Endothelial cell of umbilical vein (primary cell): ENCODE measurements around the gene CDC16. TPM values are rescaled to one million over a fixed set of nuclear protein-coding genes. Genes with fewer than 3 reads are reported as not detected.
A peak's percentile ranks its signal among the peaks of the same experiment; 100 is the strongest.

ENCODE experiments used
- BruUV-seq: library from RNA; stranded (reverse); fragments of 400-500 nt; replicated peaks from 2 replicates; lab custom pipeline; 2021; lab: Mats Ljungman, UMichigan
- CTCF ChIA-PET: fragments of 300-600, 350-600 bp; sonication (Branson Sonifier 250); formaldehyde crosslinking; loops from one replicate; lab custom pipeline; 2021; ENCODE audit warnings: antibody characterized with exemption, inconsistent platforms; lab: Charles Lee
- POLR2A ChIA-PET: fragments of 300-600, 350-600 bp; sonication (Branson Sonifier 250); formaldehyde crosslinking; loops from one replicate; lab custom pipeline; 2021; ENCODE audit warnings: antibody characterized with exemption, inconsistent platforms; lab: Charles Lee
- DNase-seq: peaks from one replicate; pipeline ENCODE4 v3.0.0-alpha.2; 2011; ENCODE audit warnings: low read depth, low spot score
- FAIRE-seq: peaks from 2 replicates; lab custom pipeline; 2011; peaks lifted over from hg19 to GRCh38; lab: Jason Lieb, UNC
- H2AFZ ChIP-seq: 2 replicates; pipeline ENCODE4 v1.6.0; 2012; ENCODE audit warnings: low read depth, low read length, control low read depth, inconsistent platforms
- H3K27ac ChIP-seq: 2 replicates; pipeline ENCODE4 v1.5.1; 2011; ENCODE audit warnings: low read depth, mild to moderate bottlenecking, control low read depth, low read length, moderate library complexity; ENCODE audit not compliant: insufficient read depth
- H3K27me3 ChIP-seq, 2 experiments: 2 replicates each; pipeline versions ENCODE4 v1.6.0 to v1.6.1; 2011; ENCODE audit warnings: low read length in 2 of 2, mixed read lengths in 1 of 2; ENCODE audit not compliant: control insufficient read depth in 2 of 2, insufficient read depth in 2 of 2
- H3K36me3 ChIP-seq, 2 experiments: 2 replicates in 1 of 2; 3 replicates in 1 of 2; pipeline ENCODE4 v1.5.1; 2011; ENCODE audit warnings: low read length in 2 of 2, mild to moderate bottlenecking in 1 of 2, moderate library complexity in 1 of 2; ENCODE audit not compliant: control insufficient read depth in 2 of 2, insufficient read depth in 2 of 2; ENCODE audit errors: extremely low read depth in 1 of 2
- H3K4me1 ChIP-seq: 3 replicates; pipeline ENCODE4 v1.5.1; 2011; ENCODE audit warnings: mild to moderate bottlenecking, low read length; ENCODE audit not compliant: control insufficient read depth, insufficient read depth; ENCODE audit errors: extremely low read depth
- H3K4me2 ChIP-seq: 2 replicates; pipeline ENCODE4 v1.6.1; 2011; ENCODE audit warnings: low read length, control low read depth, mixed read lengths; ENCODE audit not compliant: insufficient read depth
- H3K4me3 ChIP-seq, 3 experiments: fragments of 200-600 bp in 1 of 3; sonication (generic), shearing (Covaris generic) in 1 of 3; replicated peaks in 1 of 3; 2 replicates each; pipeline ENCODE4 v1.5.1; 2011 to 2016; ENCODE audit warnings: control low read depth in 3 of 3, low read length in 3 of 3, mild to moderate bottlenecking in 2 of 3, inconsistent platforms in 1 of 3, low read depth in 1 of 3, moderate library complexity in 1 of 3; ENCODE audit not compliant: insufficient read depth in 1 of 3
- H3K79me2 ChIP-seq: 2 replicates; pipeline ENCODE4 v1.6.0; 2012; ENCODE audit warnings: low read length, inconsistent platforms; ENCODE audit not compliant: control insufficient read depth, insufficient read depth
- H3K9ac ChIP-seq: replicated peaks from 2 replicates; pipeline ENCODE3; 2011; ENCODE audit warnings: low read length, control low read depth; ENCODE audit not compliant: insufficient read depth; ENCODE audit errors: extremely low read depth
- H3K9me1 ChIP-seq: replicated peaks from 3 replicates; pipeline ENCODE4 v1.6.0; 2011; ENCODE audit warnings: mild to moderate bottlenecking, low read length; ENCODE audit not compliant: control insufficient read depth, insufficient read depth; ENCODE audit errors: extremely low read depth
- H3K9me3 ChIP-seq: replicated peaks from 2 replicates; pipeline ENCODE4 v1.5.1; 2012; ENCODE audit warnings: low read length, inconsistent platforms; ENCODE audit not compliant: control insufficient read depth, insufficient read depth
- H4K20me1 ChIP-seq: replicated peaks from 2 replicates; pipeline ENCODE3; 2011; ENCODE audit warnings: mild to moderate bottlenecking, low read length; ENCODE audit not compliant: control insufficient read depth, insufficient read depth; ENCODE audit errors: extremely low read depth
- CTCF ChIP-seq, 2 donors: IDR thresholded peaks; 1 replicate in 1 of 2; 2 replicates in 1 of 2; pipeline ENCODE4 v1.5.1; 2011; ENCODE audit warnings: low read length in 2 of 2, mild to moderate bottlenecking in 2 of 2, moderate library complexity in 2 of 2, control low read depth in 1 of 2, inconsistent platforms in 1 of 2, low read depth in 1 of 2; ENCODE audit not compliant: insufficient read depth in 1 of 2; ENCODE audit errors: extremely low read depth in 1 of 2
- EZH2 ChIP-seq: IDR thresholded peaks from 2 replicates; pipeline ENCODE4 v1.6.1; 2012; ENCODE audit warnings: borderline replicate concordance, low read depth, mild to moderate bottlenecking, moderate library complexity, low read length, inconsistent platforms; ENCODE audit not compliant: severe bottlenecking
- FOS ChIP-seq: IDR thresholded peaks from 2 replicates; pipeline ENCODE4 v1.6.1; 2011; ENCODE audit warnings: mild to moderate bottlenecking, low read length, moderate library complexity, borderline replicate concordance; ENCODE audit not compliant: insufficient read depth
- GATA2 ChIP-seq: IDR thresholded peaks from 2 replicates; pipeline ENCODE4 v1.7.0; 2011; ENCODE audit warnings: low read depth, mild to moderate bottlenecking, moderate library complexity, mixed read lengths, low read length; ENCODE audit not compliant: insufficient read length, insufficient read depth
- JUN ChIP-seq: IDR thresholded peaks from 2 replicates; pipeline ENCODE4 v1.6.1; 2011; ENCODE audit warnings: borderline replicate concordance, low read depth; ENCODE audit not compliant: insufficient read length, insufficient read depth
- MYC ChIP-seq: IDR thresholded peaks from one replicate; pipeline ENCODE4 v1.6.1; 2011; ENCODE audit warnings: mild to moderate bottlenecking, low read depth, low read length
- POLR2A ChIP-seq: IDR thresholded peaks from 2 replicates; pipeline ENCODE4 v1.6.1; 2012; ENCODE audit warnings: low read depth, mild to moderate bottlenecking, control low read depth, low read length
- POLR2AphosphoS5 ChIP-seq: IDR thresholded peaks from 2 replicates; pipeline ENCODE4 v1.6.1; 2012; ENCODE audit warnings: low read depth, mild to moderate bottlenecking, control low read depth, low read length, moderate library complexity; ENCODE audit not compliant: insufficient read depth
- dilution Hi-C: fragments of 300-500 bp; cut with MboI; formaldehyde crosslinking; loops from one replicate; pipeline ENCODE4 v1.15.0; 2019; ENCODE audit warnings: low sequenced_read_pairs; ENCODE audit not compliant: extremely low pct_ligation_motif_present
- intact Hi-C: fragments of 100-400 bp; cut with micrococcal nuclease; formaldehyde crosslinking; loops from one replicate; pipeline ENCODE4 v1.10.0; 2022
- polyA plus RNA-seq, 4 experiments: library from polyadenylated mRNA; depleted of rRNA in 3 of 4; stranded (reverse) in 3 of 4; unstranded in 1 of 4; fragments of >200 nt; gene quantifications; 2 replicates each; pipeline versions ENCODE4 v1.2.1 to v1.2.3, GENCODE V29; 2011 to 2012; ENCODE audit warnings: missing spikeins in 1 of 4
- total RNA-seq: library from RNA; stranded (reverse); gene quantifications from 2 replicates; pipeline ENCODE4 v1.2.3, GENCODE V29; 2021
- TF ChIP-seq, protein P1 (sequence below): IDR thresholded peaks from 2 replicates; pipeline ENCODE4 v1.6.1; 2011; ENCODE audit not compliant: insufficient read depth, insufficient read length

Gene CDC16
- total and polyA plus RNA-seq, 2 donors (not counting 3 experiments of a cell fraction or from before 2014, with no cell fraction given) = 41.6 to 83.3 TPM

DNA sequence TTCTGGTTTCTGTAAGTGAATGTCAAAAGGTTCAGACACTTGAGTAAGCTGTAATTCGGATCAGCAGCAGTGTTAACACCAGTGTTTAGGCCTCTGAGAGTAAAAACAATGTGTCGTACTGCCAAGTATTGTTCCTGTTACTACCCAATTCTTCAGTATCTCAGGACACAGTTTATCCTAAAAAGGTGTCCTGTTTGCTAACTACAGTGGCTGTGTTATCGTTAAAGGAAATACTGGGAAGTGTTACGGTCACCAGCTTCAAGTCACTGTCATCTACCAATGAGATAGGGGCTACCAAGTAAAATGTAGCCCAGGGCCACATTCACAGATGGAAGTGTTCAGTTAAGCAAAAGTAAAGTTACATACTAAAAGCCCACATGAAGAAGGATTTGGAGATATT lies 44.4 kb downstream of the CDC16 start:
- Histone ChIP-seq H3K4me1 (peaks cover 9% of the 10 kb centered on the region), H3K9me1 (no peaks in the 10 kb centered on the region), H4K20me1 (no peaks in the 10 kb centered on the region), H3K27me3 (no peaks in the 10 kb centered on the region), H3K36me3 (peaks cover 0 to 1% of the 10 kb centered on the region in 2 experiments), H3K9ac (no peak overlapping the region), H3K27ac (no peak overlapping the region), H3K4me2 (no peak overlapping the region), H3K79me2 (peaks cover 16% of the 10 kb centered on the region), H2AFZ (no peak overlapping the region), H3K4me3 (no peak overlapping the region), H3K9me3 (no peaks in the 10 kb centered on the region)
- dilution Hi-C loops = no loop called here
- ChIA-PET POLR2A (interaction anchor here (0.8 kb wide), 1 partner anchor 84 kb away, joined by 5 read pairs; no protein-coding TSS in a partner anchor), CTCF (no interaction called here)
- intact Hi-C loops = no loop called here
- no TSS peak for BruUV-seq
- DNase-seq (peak; percentile 25), FAIRE-seq (no peak)
- TF ChIP-seq MYC (no peak), JUN (no peak), GATA2 (no peak), POLR2A (no peak), CTCF (IDR thresholded peaks at IDR 0.05; ENCODE audit: extremely low read depth in 1 of 2, insufficient read depth in 1 of 2, low read depth in 1 of 2, low read length in 2 of 2) (no peak), EZH2 (no peak), FOS (no peak), POLR2AphosphoS5 (no peak)
- TF ChIP-seq, protein P1, sequence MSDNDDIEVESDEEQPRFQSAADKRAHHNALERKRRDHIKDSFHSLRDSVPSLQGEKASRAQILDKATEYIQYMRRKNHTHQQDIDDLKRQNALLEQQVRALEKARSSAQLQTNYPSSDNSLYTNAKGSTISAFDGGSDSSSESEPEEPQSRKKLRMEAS = no peak
